Brain microvascular endothelial cell (primary cell): Measurements from ENCODE around the gene TENT4B.

Source experiments
- DNase-seq: peaks from one replicate; pipeline ENCODE4 v3.0.0-alpha.2; 2020
- H3K27ac ChIP-seq: fragments of 250-450 bp; sonication (Bioruptor Pico); 2 replicates; pipeline ENCODE4 v1.5.1; 2020; ENCODE audit warnings: mild to moderate bottlenecking, moderate library complexity
- H3K27me3 ChIP-seq: fragments of 250-450 bp; sonication (Bioruptor Pico); replicated peaks from 2 replicates; pipeline ENCODE4 v1.5.1; 2020; ENCODE audit warnings: mild to moderate bottlenecking
- H3K36me3 ChIP-seq: fragments of 250-450 bp; sonication (Bioruptor Pico); replicated peaks from 2 replicates; pipeline ENCODE4 v1.5.1; 2020; ENCODE audit warnings: mild to moderate bottlenecking
- H3K4me3 ChIP-seq: 2 replicates; pipeline ENCODE4 v1.5.1; 2011; ENCODE audit warnings: low read depth, mild to moderate bottlenecking, control low read depth, low read length, moderate library complexity
- CTCF ChIP-seq: IDR thresholded peaks from 2 replicates; pipeline ENCODE4 v1.5.1; 2011; ENCODE audit warnings: low read depth, mild to moderate bottlenecking, moderate library complexity, low read length, control low read depth, inconsistent platforms; ENCODE audit errors: missing control alignments
- in situ Hi-C: cut with HindIII; loops from 2 replicates; pipeline ENCODE4 v1.10.0; 2017; ENCODE audit warnings: low sequenced_read_pairs, low pct_ligation_motif_present

Gene TENT4B

GRCh38 chr16:50244504-50245416, 91.7 kb downstream of the TENT4B start:
- Histone ChIP-seq H3K27ac (no peak overlapping the region), H3K36me3 (no peaks in the 10 kb centered on the region), H3K27me3 (no peaks in the 10 kb centered on the region), H3K4me3 (peak overlapping the region; percentile 51)
- in situ Hi-C loops: no loop called here
- DNase-seq: no peak
- no peak for TF ChIP-seq CTCF

DNA sequence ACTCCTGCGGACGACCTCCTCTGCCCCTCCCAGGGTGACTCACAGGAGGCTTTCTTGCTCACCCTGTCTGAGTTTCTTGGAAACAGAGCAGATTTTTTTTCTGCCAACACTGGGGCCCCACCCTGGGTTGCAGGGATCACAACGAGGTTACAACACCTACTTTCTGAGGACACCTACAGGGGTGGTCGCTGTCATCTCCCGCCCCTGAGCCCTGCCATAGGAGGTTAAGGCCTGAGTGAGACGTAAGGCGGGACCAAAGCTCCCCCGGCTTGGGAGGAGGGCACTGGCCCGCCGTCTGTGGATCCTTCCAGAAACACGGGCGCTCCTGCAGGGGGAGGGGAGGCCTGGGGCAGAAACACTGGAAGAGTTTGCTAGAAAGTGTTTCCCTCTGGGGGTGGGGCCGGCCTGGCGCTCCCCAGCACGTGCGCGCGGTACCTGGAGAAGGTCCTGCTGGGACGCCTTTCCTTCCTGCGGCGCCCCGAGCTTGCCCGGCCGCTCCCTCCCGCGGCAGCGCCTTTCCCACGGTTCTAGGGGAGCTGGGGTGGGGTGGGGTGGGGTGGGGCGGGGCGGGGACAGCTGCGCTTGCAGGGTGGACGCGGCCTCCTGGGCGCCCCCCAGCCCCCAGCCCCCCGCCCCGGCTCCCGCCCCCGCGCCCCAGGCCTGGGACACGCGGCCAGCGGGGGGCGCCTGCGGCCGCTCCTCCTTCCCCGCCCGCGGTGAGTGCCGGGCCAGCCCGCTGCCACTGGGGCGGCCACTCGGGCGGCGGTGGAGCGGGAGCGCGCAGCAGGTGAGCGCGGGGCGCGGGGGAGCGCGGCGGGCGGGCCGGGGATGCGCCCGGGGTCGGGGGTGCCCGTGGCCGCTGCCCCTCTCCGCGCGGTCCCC, 92.6 kb downstream of the TENT4B start:
- Histone ChIP-seq H3K27me3 (no peaks in the 10 kb centered on the region), H3K27ac (peak overlapping the region; percentile 22), H3K4me3 (peak overlapping the region; percentile 54), H3K36me3 (no peaks in the 10 kb centered on the region)
- DNase-seq: peak; percentile 47
- in situ Hi-C loops: no loop called here
- TF ChIP-seq CTCF: no peak

- in situ Hi-C loops: no loop called here
- no peaks in the 10 kb centered on the region for H3K36me3 ChIP-seq
- no peak for TF ChIP-seq CTCF
- no peak overlapping the region for H3K27ac ChIP-seq
- H3K27me3 ChIP-seq: no peaks in the 10 kb centered on the region
- DNase-seq: no peak
- H3K4me3 ChIP-seq: peak overlapping the region; percentile 54
Observed at GRCh38 chr16:50246299-50247122, 93.4 kb downstream of the TENT4B start.

- no peak overlapping the region for H3K4me3 ChIP-seq
- no peak for TF ChIP-seq CTCF
- H3K27ac ChIP-seq: no peak overlapping the region
- in situ Hi-C loops: no loop called here
- DNase-seq: no peak
- no peaks in the 10 kb centered on the region for H3K36me3 ChIP-seq
- no peaks in the 10 kb centered on the region for H3K27me3 ChIP-seq
Observed at GRCh38 chr16:50247123-50247905, 94.2 kb downstream of the TENT4B start.
